GM12801 (cell line): ENCODE data around the gene DHX35.

Source experiments
- CTCF ChIP-seq: IDR thresholded peaks from one replicate; pipeline ENCODE4 v1.5.1; 2011; ENCODE audit warnings: control low read depth; ENCODE audit not compliant: insufficient read length; ENCODE audit errors: extremely low read depth

DHX35 gene

GRCh38 chr20:39049148-39049547, 87.0 kb downstream of the DHX35 start:
- no peak for TF ChIP-seq CTCF

DNA sequence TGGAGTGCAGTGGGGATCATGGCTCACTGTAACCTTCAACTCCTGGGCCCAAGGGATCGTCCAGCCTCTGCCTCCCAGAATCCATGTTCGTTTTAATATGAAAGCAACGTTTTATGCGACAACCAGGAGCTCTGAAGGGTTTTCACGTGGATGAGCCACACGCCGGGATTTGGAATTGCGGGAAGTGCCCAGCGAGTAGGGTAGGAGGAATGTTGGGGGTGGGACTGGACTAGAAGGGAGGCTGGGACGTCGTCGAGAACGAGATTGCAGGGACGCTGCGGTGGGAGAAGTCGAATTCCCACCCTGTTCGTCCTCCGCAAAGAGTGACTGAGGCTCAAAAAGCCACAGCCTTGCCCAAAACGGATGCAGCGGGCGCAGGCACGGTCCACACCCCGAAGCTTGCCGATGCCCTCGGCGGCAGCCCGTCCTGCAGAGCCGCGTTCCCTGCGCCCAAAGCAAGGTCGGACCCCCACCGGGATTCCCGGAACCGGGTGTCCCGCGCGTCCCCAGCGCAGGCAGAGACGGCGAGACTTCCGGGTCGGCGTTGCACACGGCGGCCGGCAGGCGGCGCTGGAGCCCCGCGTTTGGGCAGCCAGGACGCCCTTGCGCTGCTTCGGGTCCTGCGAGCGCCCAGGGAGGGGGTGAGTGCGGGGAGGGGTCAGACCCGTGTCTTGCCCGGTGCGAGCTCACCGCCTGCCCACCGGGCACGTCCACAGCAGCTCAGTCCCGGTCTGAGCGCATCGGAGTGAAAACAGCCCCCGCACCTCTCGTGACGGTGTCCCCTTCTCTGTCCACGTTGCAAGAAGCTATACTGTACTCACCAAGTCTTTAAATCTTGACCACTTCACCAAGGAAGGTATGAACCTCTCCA, 87.8 kb downstream of the DHX35 start:
- no peak for TF ChIP-seq CTCF

- no peak for TF ChIP-seq CTCF
Observed at GRCh38 chr20:39050555-39050902, 88.4 kb downstream of the DHX35 start.

GRCh38 chr20:39052676-39053075, 90.5 kb downstream of the DHX35 start:
- TF ChIP-seq CTCF: no peak

GRCh38 chr20:39057143-39057542, 95.0 kb downstream of the DHX35 start:
- TF ChIP-seq CTCF: no peak

- TF ChIP-seq CTCF: no peak
Observed at GRCh38 chr20:39057911-39058310, 95.8 kb downstream of the DHX35 start.

GRCh38 chr20:39059036-39059435, 96.9 kb downstream of the DHX35 start:
- TF ChIP-seq CTCF: no peak
